Hypothalamus (tissue), 51 donors: Measurements from ENCODE around the gene MED22.
"Not testable (repeated sequence)": the region's sequence is repeated elsewhere in the genome, so short reads cannot be mapped to it uniquely, and the experiment has no call there.

Source experiments
- DNase-seq, 51 donors: peaks; one replicate each; lab custom pipeline; 2025; lab: John Stamatoyannopoulos, UW

Gene MED22

GRCh38 chr9:133377280-133377679, 29.3 kb upstream of the MED22 start:
- DNase-seq: not testable (repeated sequence)

GRCh38 chr9:133375724-133376654, 28.1 kb upstream of the MED22 start, which contains the start of the genes STKLD1 and SURF4:
STKLD1 (plus strand) TSS chr9:133376366; CDS start chr9:133376474, 108 bp downstream.
SURF4 (minus strand) TSS chr9:133376060; CDS start chr9:133375969, 91 bp downstream.
- DNase-seq: peak in 50 of 51 donors; percentile 46 to 98 (median 91)

- peak in 1 of 51 donors; percentile 28 for DNase-seq
Measured at GRCh38 chr9:133375116-133375723, 27.3 kb upstream of the MED22 start.

GRCh38 chr9:133374612-133375115, 26.7 kb upstream of the MED22 start:
- no peak for DNase-seq

GRCh38 chr9:133372144-133372543, 24.2 kb upstream of the MED22 start:
- no peak for DNase-seq

GRCh38 chr9:133371261-133371711, 23.4 kb upstream of the MED22 start:
- DNase-seq: no peak

GRCh38 chr9:133370685-133371084, 22.8 kb upstream of the MED22 start:
- no peak for DNase-seq

- no peak for DNase-seq
Measured at GRCh38 chr9:133369933-133370332, 22.0 kb upstream of the MED22 start.

GRCh38 chr9:133369422-133369821, 21.5 kb upstream of the MED22 start:
- no peak for DNase-seq

GRCh38 chr9:133368249-133368881, 20.4 kb upstream of the MED22 start:
- no peak for DNase-seq

- no peak for DNase-seq
Measured at GRCh38 chr9:133367778-133368177, 19.8 kb upstream of the MED22 start.

GRCh38 chr9:133367221-133367620, 19.3 kb upstream of the MED22 start:
- DNase-seq: no peak

GRCh38 chr9:133366435-133366834, 18.5 kb upstream of the MED22 start:
- DNase-seq: no peak

- no peak for DNase-seq
Measured at GRCh38 chr9:133362359-133363044, 14.6 kb upstream of the MED22 start.

GRCh38 chr9:133361507-133362092, 13.7 kb upstream of the MED22 start:
- DNase-seq: no peak

GRCh38 chr9:133360400-133361393, 12.8 kb upstream of the MED22 start:
- DNase-seq: no peak

GRCh38 chr9:133359399-133360175, 11.7 kb upstream of the MED22 start:
- peak in 2 of 51 donors; percentile 10 to 38 for DNase-seq

GRCh38 chr9:133357656-133358055, 9.7 kb upstream of the MED22 start:
- DNase-seq: no peak
